Urothelium cell line (cell line): ENCODE data around the gene LGALS4.
"Not testable (repeated sequence)": the region's sequence is repeated elsewhere in the genome, so short reads cannot be mapped to it uniquely, and the experiment has no call there.

Experiments used
- DNase-seq: peaks from one replicate; pipeline ENCODE4 v3.0.0; 2011; ENCODE audit warnings: low spot score, mixed read lengths
- FAIRE-seq: peaks from 2 replicates; lab custom pipeline; 2011; peaks lifted over from hg19 to GRCh38; lab: Jason Lieb, UNC

Gene LGALS4

DNA sequence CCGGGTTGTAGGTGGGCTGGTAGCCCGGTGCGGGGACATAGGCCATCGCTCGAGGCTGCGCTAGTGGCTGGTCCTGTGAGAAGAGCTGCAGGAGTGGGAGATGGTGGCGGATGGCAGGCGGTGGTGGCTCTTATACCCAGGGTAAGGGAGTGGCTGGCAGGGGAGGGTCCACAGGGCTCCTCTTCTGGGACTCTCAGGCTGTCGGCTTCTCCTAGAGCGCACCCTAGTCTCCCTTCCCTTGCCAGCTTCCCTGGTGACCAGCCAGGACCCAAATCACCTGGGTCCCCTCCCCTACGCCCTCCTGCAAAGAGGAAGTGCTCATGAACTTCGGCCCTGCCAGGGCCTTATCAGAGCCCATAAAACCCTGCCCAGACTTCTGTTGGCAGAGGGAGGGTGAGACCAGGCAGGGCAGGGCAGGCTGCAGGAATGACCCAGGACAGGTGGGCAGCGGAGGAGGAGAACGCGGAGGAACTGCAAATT is at the start of gene LGALS4:
Gene LGALS4 (minus strand): TSS at position 105 of the 480 bp plus-strand sequence. CDS start 59 bp downstream, at position 46.
- DNase-seq, result no peak
- no peak for FAIRE-seq

- FAIRE-seq (no peak), DNase-seq (no peak)
Observed at GRCh38 chr19:38861368-38861767, 48.6 kb upstream of the LGALS4 start.

- not testable (repeated sequence) for FAIRE-seq, DNase-seq
Observed at GRCh38 chr19:38859631-38860204, 47.0 kb upstream of the LGALS4 start.

DNA sequence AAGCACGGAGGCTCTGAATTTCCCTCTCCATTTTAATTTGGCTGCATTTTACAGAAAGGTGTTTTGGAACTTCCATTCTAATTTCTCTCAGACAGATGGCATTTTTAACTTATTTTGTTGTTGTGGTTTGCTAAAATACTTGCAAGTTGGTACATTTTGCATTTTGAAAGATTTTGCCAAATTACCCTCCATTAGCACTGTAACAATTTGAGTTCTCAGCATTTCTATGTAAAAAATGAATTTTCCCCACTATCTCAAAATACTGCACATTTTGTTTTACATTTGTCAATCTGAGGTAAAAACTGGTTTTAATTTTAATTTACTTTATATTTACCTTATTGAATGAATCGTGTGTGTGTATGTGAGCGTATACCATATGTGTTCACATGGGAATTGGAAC is 44.1 kb upstream of the LGALS4 start:
- FAIRE-seq (no peak), DNase-seq (no peak)

DNA sequence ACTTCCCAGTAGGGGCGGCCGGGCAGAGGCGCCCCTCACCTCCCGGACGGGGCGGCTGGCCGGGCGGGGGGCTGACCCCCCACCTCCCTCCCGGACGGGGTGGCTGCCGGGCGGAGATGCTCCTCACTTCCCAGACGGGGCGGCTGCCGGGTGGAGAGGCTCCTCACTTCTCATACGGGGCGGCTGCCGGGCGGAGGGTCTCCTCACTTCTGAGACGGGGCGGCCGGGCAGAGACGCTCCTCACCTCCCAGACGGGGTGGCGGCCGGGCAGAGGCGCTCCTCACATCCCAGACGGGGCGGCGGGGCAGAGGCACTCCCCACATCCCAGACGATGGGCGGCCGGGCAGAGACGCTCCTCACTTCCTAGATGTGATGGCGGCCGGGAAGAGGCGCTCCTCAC is 43.0 kb upstream of the LGALS4 start:
- not testable (repeated sequence) for DNase-seq, FAIRE-seq

- DNase-seq, FAIRE-seq: not testable (repeated sequence)
Observed at GRCh38 chr19:38854961-38855360, 42.2 kb upstream of the LGALS4 start.

- DNase-seq (no peak), FAIRE-seq (no peak)
Observed at GRCh38 chr19:38853214-38853613, 40.5 kb upstream of the LGALS4 start.

DNA sequence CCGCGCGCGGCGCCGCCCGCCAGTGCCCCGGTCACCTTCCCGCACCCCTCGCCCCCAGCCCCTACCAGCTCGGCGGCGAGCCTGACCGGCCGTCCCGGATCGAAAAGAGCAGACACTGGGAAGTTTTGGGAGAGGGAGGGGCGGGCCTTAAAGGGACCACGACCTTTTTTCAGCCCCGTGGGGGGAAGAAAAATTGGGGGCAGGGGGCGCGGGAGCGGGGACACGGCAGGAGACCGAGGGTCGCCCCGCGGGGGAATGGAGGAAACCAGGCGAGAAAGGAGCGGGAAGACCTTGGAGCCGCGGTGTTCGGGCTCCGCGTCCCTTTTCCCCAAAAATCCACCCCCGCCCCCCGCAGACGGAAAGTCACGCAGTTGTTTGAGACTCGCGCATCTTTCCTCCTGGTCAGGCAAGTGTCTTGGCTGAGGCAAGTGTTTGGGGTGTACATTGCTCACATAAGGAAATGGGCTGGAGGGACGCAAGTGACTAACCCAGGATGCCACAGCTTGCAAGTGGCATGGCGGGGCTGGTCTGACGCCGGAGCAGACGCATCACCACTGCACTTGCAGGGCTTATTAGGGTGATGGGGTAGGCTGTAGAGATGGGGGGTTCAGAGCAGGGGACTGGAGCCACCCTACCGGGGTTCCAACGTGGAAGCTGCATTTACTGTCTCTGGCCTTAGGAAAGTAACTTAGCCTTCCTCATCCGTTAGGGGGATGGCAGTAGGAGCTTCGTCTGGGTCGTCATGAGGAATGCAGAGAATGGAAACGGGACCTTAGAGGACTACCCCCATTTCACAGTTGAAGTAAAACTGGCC is 39.7 kb upstream of the LGALS4 start:
- peak; percentile 35 for DNase-seq
- no peak for FAIRE-seq

GRCh38 chr19:38851622-38852230 is 39.0 kb upstream of the LGALS4 start:
- DNase-seq (peak; percentile 92), FAIRE-seq (peak; percentile 46)

- FAIRE-seq, result no peak
- no peak for DNase-seq
Observed at GRCh38 chr19:38850976-38851621, 38.4 kb upstream of the LGALS4 start.

DNA sequence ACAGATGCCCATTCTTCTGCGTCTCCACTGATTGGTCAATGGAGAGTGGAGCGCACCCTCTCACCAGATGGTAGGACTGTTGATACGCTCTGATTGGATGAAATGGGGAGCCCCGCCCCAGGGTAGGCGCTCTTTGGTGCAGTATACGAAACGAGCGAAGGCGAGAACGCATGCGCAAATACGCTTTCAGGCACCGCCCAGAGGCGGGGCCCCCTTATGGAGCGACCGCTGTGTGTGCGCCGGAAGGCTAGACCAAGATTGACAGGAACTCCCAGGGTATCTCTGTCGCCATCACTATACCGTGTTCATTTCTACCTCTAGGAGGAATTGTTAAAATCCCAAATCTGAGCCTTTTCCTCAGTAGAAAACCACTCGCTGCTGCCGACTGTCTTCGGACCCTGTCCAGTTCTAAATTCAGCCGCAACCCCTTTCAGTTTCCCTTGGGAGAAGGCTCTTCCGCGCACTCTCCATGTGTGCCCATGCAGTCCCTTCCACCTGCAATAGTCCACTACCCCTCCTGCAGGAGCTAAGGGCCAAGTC is 37.8 kb upstream of the LGALS4 start:
- DNase-seq (peak; percentile 97), FAIRE-seq (no peak)

DNA sequence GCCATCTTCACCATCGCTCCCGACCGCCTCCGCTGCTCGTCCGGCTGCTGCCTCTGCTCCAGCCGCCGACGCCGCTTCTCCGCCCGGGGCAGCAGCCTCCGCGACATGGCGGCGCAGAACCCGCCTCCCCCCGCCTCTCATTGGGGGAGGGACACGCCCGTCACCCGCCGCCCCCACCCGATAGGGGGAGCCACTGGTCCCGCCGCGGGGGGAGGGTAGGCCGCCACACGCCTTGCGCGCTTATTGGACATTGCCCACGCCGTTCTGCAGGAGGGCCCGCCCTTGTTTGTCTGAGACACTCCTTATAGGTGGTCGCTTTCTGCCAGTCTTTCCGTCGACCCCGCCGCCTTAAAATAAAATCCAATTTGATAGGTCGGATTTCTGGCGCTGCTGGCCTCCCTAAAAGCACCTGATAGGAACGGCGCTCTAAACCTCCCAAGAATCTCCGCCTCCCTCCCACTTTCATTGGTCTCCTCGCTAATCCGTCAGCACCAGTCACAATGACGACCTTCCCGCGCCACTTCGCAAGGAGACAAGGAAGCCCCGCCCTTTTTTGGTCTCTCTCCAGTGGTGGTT is 37.2 kb upstream of the LGALS4 start, which contains the start of gene HNRNPL:
Gene HNRNPL (minus strand): TSS at position 127 of the 576 bp plus-strand sequence. CDS start 20 bp downstream, at position 107.
- peak; percentile 95 for DNase-seq
- peak; percentile 81 for FAIRE-seq

DNA sequence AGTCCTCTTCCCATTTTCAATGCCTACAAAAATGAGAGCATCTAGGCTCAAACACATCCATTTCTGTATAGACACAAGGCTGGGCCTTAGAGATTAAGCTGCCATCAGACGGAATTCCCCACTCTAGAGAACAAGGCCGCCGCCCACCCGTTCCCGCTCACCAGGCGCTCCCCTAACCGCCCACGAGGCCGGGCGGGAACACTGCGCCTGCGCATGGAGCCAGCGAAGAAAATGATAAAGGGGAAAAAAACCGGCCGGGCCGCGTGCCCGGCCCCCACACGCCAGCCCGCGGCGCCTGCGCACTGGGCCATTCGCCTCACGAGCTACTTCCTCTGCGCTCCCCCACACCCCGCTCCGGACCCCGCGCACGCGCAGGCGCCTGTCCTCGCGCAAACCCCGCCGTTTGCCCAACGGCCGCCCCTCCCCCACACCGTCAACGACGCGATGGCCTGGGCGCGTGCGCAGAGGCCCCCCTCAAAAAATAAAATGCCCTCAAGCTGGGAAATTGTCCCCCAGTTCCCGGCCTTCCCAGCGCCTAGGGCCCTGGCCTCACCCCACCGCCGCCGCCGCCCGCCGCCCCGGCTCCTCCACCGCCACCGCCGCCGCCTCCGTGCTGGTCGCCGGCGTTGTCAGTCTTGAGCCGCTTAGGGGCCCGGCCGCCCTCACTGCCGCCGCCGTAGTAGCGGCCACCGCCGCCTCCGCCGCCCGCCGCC is 36.6 kb upstream of the LGALS4 start:
- DNase-seq (peak; percentile 97), FAIRE-seq (no peak)

DNA sequence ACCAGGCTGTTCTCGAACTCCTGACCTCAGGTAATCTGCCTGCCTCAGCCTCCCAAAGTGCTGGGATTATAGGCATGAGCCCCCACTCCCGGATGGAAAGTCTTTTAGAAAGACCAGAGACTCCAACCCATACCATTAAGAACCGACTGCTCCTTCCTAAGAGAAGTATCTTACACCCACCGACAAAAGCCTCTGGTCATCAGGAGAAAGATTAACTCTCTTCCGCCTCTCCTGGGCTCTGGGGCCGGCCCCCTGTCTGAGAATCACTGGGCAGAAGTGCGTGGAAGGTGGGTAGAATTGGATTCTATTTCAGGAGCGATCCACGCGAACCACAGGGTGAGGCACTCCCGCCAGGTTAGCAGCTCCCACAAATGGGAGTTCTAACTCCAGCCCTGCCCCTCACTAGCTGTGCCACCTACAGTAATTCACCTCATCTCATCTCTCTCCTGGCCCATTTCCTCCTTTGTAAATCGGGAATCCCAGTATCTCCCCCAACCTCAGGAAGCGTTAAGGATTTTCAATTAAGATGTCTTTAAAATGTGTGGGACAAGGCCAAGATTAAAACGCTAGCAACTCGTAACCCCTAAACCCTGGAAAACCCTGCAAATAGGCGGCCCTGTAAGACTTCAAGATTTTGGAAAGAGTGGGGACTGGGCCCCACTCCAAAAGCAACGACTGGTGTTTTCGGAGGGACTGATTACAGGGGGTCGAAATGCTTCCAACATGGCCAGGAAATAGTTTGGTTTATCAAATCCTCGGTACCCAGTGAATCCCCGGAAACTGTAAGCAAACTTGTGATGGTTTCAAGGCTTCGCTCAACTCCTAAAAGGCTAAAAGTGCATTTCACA is 35.8 kb upstream of the LGALS4 start:
- DNase-seq, result no peak
- FAIRE-seq, result no peak

DNA sequence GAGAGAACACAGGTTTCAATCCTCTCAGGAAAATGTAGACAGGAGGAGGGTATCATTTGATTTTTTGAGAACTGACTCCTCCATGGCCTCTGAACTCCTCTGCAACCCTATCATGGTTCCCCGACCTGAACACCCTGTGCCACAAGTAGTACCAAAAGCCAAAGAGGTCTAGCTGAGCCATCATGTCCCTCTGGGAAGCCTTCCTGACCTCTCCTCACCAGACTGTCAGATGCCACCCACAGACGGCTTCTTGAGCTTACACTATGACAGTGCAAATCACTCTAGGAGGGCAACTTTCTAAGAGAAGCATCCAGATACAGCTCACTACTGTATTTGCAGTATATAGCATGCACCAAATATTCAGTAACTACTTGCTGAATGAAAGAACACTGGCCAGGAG is 33.4 kb upstream of the LGALS4 start:
- no peak for DNase-seq
- FAIRE-seq, result no peak

GRCh38 chr19:38845374-38846024 is 32.8 kb upstream of the LGALS4 start:
- FAIRE-seq, result no peak
- DNase-seq, result no peak

DNA sequence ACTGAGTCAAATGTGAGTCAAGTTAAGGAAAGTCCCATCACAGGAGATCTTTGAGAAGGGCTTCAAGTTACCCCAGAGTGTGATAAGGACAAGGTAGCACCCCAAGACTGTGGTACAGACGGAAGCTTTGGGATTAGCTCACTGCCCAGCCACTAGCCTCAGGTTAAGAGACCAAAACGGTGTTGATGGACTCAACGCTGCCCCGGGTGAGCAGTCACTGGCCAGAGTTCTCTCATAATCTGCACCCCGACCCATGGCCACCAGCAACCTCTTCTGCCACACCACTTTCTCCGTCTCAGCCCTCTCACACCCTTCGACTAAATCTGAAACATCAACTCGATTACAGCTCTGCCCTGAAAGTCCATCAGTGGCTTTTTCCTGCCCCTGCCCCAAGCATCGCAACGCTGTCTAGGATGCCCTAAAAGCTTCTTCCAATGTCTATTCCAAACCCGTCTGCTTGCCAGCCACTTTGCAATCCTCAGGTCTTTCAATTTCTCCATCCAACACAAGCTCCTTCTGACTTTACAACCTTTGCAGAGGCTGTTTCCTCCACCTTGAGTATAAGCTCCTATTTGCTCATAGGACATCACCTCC is 31.4 kb upstream of the LGALS4 start:
- no peak for DNase-seq
- FAIRE-seq, result no peak

GRCh38 chr19:38843175-38843758 is 30.5 kb upstream of the LGALS4 start:
- FAIRE-seq (no peak), DNase-seq (no peak)
